ENCODE measurements around the gene LOC101059915.
"Not testable (repeated sequence)": the region's sequence is repeated elsewhere in the genome, so short reads cannot be mapped to it uniquely, and the experiment has no call there.

The LOC101059915 gene

DNA sequence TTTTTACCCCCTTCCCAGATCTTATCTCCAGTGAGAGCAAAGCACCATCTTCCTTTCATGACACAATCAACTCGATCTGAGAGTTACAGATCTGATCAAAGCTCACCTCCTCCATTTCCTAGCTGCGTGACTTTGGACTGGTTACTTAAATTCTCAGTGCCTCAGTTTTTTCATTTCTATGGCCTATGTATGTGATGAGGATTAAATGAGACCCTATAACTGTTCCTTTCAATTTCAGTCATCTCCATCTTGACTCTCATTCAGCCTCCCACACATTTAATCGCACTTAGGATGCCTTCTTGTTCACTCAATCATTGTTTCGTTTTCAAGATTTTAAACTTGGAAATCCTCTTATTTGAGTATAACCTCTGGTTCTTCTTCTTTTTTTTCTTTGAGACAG is 28.9 kb upstream of the LOC101059915 start:
- H3K4me3 ChIP-seq = no peak overlapping the region
- DNase-seq (ENCODE audit: low spot score) = no peak
- no peak overlapping the region for H3K27ac ChIP-seq
- TF ChIP-seq, protein P1, sequence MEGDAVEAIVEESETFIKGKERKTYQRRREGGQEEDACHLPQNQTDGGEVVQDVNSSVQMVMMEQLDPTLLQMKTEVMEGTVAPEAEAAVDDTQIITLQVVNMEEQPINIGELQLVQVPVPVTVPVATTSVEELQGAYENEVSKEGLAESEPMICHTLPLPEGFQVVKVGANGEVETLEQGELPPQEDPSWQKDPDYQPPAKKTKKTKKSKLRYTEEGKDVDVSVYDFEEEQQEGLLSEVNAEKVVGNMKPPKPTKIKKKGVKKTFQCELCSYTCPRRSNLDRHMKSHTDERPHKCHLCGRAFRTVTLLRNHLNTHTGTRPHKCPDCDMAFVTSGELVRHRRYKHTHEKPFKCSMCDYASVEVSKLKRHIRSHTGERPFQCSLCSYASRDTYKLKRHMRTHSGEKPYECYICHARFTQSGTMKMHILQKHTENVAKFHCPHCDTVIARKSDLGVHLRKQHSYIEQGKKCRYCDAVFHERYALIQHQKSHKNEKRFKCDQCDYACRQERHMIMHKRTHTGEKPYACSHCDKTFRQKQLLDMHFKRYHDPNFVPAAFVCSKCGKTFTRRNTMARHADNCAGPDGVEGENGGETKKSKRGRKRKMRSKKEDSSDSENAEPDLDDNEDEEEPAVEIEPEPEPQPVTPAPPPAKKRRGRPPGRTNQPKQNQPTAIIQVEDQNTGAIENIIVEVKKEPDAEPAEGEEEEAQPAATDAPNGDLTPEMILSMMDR (IDR thresholded peaks at IDR 0.05) = no peak

DNA sequence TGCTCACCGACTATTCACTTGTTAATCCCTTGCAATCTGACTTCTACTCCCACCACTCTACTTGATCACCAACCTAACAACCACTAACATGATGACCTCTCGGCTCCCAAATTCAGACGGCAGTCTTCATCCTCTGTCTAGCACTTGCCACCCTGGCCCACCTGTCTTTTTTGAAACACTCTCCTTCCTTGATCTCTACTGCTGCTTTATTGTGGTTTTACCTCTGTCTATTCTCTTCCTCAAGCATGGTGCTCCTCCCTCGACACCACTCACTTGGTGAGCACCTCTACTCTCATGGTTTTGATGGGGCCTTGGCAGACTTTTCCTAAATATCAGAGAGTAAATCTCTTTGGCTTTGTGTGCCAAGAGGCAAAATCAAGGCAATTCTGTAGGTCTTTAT is 27.3 kb upstream of the LOC101059915 start:
- DNase-seq (ENCODE audit: low spot score) = no peak
- TF ChIP-seq, protein P1 (IDR thresholded peaks at IDR 0.05) = no peak
- Histone ChIP-seq H3K4me3 (no peak overlapping the region), H3K27ac (no peak overlapping the region)

DNA sequence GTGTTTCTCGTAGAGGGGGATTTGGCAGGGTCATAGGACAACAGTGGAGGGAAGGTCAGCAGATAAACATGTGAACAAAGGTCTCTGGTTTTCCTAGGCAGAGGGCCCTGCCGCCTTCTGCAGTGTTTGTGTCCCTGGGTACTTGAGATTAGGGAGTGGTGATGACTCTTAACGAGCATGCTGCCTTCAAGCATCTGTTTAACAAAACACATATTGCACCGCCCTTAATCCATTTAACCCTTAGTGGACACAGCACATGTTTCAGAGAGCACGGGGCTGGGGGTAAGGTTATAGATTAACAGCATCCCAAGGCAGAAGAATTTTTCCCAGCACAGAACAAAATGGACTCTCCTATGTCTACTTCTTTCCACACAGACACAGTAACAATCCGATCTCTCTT is 22.9 kb upstream of the LOC101059915 start:
- not testable (repeated sequence) for H3K27ac ChIP-seq; DNase-seq (ENCODE audit: low spot score); H3K4me3 ChIP-seq

DNA sequence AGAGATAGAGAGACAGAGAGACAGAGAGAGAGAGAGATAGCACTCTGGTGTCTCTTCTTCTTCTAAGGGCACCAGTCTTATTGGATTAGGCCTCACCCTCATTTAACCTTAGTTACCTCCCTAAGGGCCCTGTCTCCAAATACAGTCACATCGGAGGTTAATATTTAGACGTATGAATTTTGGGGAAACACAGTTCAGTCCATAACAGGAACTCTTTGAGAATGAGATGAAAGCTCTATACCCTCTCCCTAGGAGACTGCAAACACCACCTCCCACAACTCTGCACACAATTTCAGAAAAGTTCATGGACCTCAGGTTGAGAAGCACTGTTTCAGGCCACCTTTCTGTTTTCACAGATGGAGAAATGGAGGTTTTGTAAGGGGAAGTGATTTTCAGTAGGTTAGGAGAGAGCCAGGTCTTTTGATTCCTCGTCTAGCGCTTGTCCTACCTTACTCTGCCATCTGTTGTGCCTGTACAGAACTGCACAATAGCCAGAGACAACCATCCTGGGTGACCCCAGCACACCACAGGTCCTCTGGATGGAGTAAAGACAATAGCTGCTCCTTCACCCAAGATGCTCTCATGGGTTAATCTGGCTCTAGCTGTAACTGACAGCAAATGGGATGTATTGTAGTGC is 16.9 kb upstream of the LOC101059915 start:
- peak; percentile 7 for DNase-seq (ENCODE audit: low spot score)
- Histone ChIP-seq H3K4me3 (no peak overlapping the region), H3K27ac (no peak overlapping the region)
- TF ChIP-seq, protein P1 (IDR thresholded peaks at IDR 0.05) = no peak

DNA sequence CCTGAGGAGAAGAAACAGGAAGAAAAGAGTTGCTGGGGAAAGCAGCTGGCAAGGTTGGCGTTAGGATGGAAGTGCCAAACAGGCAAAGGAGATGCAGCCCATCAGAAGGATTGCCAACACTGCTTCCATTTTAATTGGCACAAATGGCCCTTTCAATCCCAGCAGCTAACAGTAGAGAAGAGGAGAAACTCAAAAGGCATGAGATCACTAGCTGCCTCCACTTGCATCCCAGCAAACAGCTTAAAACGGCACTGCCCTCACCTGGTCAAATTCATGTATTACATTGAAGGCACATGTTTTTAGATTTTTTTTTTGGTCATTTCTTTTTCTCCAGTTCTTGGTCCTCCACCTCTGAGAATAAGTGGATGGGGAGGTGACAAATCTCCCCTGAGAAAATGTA is 14.9 kb upstream of the LOC101059915 start:
- TF ChIP-seq, protein P1 (IDR thresholded peaks at IDR 0.05) = peak; percentile 36
- Histone ChIP-seq H3K27ac (no peak overlapping the region), H3K4me3 (no peak overlapping the region)
- DNase-seq (ENCODE audit: low spot score) = peak; percentile 59

DNA sequence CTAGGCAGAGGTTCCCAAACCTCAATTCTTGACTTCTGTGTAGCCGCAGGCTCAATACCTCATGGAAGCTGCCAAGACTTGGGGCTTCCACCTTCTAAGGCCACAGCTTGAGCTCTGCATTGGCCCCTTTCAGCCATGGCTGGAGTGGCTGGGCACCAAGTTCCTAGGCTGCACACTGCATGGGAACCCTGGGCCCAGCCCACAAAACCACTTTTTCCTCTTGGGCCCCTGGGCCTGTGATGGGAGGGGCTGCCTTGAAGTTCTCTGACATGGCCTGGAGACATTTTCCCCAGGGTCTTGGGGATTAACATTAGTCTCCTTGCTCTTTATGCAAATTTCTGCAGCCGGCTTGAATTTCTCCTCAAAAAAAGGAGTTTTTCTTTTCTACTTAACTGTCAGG is 14.0 kb upstream of the LOC101059915 start:
- TF ChIP-seq, protein P1 (IDR thresholded peaks at IDR 0.05) = no peak

DNA sequence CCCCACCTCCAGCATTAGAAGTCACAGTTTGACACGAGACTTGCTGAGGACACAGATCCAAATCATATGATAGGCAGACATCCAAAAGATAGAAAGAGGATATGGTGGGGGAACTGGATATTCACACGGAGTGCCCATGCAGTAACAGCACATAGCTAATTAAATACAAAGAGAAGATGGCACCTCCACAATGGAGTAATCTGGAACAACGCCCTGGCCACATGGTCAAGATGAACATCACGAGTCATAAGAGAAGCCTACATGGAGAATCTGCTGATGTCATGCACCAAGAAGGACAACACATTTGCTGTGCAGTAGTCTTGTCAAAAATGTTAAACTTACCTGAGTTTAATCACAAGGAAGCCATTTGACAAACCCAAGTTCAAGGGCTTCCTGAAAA is 10.1 kb upstream of the LOC101059915 start:
- no peak overlapping the region for H3K4me3 ChIP-seq
- TF ChIP-seq, protein P1 (IDR thresholded peaks at IDR 0.05) = no peak
- H3K27ac ChIP-seq = no peak overlapping the region
- DNase-seq (ENCODE audit: low spot score) = no peak

More for the DNA sequence above, 14.0 kb upstream of the LOC101059915 start:
- H3K4me3 ChIP-seq = no peak overlapping the region
- peak; percentile 40 for DNase-seq (ENCODE audit: low spot score)
- H3K27ac ChIP-seq = no peak overlapping the region
